GM18505 (cell line): ENCODE data around the gene ATP6V1B1.

ENCODE experiments used
- ATAC-seq: cut with Tn5 transposase; IDR thresholded peaks from one replicate; pipeline ENCODE4 v1.9.1; 2021; ENCODE audit not compliant: unreplicated experiment
- POLR2A ChIP-seq: IDR thresholded peaks from 4 replicates; pipeline ENCODE4 v1.6.1; 2011; ENCODE audit warnings: borderline replicate concordance; ENCODE audit not compliant: insufficient read depth, insufficient read length; ENCODE audit errors: extremely low read depth

ATP6V1B1 gene

DNA sequence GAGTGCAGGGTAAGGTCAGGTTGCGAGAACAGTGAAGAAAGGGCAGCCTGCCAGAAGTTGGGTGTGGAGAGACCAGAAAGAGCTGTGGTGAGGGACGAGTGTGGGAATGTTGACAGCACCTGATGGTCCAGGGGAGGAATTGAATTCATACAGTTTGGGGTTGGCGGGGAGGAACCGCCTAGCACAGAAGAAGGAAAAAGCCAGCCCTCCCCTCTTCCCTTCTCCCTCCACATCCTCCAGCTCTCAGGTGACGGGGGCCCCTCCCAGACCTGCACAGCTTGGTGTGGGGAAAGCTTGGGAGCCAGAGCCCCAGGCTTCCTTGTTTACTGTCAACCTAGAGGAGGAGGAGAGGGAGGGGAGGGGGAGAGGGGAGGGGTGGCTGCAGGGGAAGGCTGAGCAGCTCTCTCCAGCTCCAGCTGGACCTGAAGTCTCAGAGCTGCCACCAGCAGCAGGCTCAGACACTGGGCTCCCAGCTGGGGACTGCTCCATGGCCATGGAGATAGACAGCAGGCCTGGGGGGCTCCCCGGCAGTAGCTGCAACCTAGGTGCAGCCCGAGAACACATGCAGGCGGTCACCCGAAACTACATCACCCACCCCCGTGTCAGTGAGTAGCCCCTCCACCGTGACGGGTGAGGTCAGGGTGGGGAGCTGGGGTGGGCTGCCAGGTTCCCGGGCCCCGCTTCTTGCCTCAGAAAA, at the start of gene ATP6V1B1:
Gene ATP6V1B1, plus strand, starts transcription at position 433 of the 697 bp plus-strand sequence. Its CDS starts 55 bp downstream, at position 488.
- no peak for ATAC-seq
- no peak for TF ChIP-seq POLR2A

DNA sequence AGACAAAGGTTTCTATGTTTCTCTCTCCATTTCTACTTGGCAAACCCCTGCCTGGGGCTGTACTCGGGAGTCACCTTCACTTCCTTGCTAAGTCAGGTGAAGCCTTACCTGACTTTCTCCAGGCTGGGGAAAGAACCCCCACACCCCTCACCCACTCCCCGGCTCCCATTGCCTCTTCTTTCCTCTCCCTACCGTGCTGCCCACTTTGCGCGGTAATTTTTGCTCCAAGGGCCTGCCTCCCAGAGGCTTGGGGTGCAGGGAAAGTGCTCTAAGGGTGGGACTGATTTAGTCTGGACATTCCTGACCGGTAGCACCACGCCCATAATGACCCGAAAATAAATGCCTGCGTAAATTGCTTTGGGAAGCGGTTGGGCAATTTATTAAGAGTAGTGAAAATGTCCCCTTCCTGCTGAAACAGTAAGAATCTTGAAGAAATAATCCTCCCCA, 49.1 kb upstream of the ATP6V1B1 start:
- ATAC-seq = no peak
- no peak for TF ChIP-seq POLR2A

DNA sequence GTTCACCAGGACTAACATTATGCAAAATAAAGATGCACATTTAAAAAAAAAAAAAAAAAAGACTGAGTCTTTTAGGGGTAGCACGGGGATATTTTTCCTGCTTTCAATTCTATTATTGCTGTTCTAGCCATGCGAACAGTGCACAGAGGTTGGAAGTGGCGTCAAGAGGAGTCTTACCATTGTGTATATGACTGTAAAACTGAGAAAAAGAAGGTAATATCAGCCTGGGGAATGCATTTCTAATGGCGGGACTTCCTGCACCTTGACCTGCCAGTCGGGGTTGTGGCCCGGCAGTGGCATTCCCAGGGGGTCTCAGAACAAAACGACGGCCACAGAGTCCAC, 48.5 kb upstream of the ATP6V1B1 start:
- ATAC-seq = no peak
- TF ChIP-seq POLR2A = no peak

DNA sequence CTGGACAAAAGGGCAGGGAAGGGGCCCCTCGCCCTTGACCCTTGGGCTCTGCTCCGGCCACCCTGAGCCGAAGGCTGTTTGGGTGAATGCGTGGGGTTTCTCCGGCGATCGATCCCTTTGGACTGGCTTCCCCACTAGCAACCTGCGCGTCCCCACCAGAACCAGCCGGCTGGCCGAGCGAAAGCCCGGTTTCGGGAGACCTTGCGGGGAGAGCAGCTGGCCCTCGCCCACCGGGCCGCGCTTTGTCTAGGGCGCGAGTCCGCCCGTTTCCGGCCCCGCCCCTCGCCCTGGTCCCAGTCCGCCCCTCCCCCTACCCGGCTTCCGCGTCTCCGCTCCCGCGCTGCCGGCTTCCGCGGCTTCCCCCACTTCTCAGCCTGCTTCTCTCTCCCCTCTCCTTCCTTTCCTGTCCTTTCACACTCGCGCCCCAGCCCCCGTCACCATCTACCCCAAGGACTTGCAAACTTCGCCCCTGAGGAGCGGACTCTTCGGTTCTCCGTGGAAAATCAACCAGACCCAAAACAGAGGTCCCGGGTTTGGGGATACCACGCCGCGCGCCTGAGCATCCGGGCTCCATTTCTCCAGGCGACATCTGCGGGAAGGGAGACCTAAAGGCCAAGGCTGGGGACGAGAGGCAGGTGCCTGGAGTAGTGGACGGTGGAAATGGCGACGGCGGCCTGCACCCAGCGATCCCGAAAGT, 48.0 kb upstream of the ATP6V1B1 start:
- no peak for TF ChIP-seq POLR2A
- ATAC-seq = no peak

DNA sequence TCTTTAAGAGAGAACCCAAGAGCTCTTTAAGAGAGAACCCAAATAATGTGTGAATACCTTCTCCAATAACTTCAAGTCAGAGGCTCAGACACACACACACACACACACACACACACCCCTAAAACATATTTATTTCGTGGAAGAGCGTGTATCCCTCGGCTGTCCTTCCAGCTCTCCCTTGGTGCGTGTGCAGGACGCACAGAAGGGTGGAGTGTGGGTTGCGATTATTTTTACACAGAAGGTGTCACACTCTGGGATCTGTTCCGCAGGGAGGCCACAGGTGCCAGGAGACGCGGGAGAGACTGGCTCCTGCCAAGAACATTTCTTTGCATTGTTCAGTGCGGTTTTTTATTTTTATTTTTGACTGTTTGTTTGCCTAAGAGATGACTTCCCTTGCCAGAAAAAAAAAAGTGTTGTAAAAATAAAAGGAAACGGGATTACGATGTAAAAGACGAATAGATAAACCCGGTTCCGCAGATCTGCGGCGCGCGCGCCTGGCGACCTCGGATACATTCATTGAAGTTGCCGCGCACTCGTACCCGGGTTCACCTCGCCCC, 47.3 kb upstream of the ATP6V1B1 start:
- TF ChIP-seq POLR2A = no peak
- ATAC-seq = no peak

DNA sequence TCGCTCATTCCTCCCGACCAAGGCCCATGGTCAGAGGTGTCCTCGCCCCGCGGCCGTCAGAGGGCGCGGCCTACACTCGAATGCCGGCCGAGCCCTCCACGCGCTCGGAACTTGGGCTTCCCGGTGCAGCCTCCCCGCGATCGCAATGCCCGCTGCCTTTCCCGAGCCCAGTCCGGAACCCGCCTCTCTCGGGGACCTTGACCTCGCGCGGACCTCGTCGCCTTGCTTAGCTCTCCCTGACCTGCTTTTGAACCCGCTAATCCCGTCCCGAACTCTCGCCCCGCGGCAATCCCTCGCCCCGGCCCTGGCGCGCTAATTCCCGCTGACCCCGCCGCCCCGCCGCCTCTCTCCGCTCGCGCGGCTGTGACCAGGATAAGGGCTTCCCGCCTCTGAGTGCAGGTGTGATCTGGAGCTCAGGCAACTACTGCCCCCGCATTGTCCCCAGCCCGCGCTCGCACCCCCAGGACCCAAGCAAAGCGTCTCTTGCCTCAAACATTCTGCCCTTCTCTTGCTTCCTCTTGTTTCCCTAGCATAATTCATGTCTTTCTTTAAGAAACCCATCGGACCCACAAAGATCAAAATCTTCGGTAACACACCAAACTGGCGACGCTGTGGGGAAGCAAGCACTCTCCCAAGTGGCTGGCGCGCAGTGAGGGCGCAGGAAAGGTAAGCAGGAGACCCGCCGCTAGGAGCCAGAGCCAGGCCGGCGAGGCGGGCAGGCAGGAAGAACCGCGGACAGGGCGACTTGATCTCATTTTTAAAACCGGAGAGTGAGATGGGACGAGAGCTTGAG, 46.6 kb upstream of the ATP6V1B1 start:
- ATAC-seq = no peak
- TF ChIP-seq POLR2A = no peak

DNA sequence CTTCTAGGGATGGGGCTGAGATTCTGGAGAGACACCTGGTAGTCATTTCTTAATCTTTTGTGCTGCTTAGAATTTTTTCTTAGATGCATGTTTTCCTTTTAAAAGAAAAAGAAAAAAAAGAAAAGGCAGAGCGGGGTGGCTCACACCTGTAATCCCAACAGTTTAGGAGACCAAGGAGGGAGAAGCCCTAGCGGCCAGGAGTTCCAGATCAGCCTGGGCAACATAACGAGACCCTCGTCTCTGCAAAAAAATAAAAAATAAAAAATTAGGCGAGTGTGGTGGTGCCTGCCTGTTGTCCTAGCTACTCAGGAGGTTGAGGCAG, 46.0 kb upstream of the ATP6V1B1 start:
- no peak for ATAC-seq
- TF ChIP-seq POLR2A = no peak

DNA sequence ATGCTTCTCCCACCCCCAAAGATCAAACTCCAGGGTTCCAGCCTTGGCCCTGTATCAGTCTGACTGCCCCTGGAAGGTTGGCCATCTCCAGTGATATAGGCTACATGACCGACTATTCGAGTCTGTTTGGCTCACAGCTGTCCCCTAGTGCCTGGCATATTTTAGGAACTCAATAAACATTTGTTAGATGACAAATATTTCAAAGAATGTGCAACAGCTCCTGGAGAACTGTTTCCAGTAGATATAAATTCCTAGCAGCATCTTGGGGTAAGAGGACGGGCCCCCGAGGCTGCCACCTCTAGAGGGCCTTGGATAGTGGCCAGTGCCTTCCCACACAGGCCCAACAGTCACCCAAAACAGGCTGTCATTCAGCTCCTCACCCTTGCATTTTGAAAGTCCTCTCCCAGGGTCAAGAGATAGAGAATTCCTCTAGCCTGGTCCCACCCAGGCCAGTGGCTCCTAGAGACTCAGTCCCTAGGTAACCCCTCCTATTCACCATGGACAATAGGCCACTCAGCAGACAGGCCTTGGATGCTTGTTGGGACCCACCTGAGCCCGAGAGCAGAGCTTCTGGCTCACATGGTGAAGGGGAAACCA, 45.1 kb upstream of the ATP6V1B1 start:
- no peak for ATAC-seq
- TF ChIP-seq POLR2A = no peak

DNA sequence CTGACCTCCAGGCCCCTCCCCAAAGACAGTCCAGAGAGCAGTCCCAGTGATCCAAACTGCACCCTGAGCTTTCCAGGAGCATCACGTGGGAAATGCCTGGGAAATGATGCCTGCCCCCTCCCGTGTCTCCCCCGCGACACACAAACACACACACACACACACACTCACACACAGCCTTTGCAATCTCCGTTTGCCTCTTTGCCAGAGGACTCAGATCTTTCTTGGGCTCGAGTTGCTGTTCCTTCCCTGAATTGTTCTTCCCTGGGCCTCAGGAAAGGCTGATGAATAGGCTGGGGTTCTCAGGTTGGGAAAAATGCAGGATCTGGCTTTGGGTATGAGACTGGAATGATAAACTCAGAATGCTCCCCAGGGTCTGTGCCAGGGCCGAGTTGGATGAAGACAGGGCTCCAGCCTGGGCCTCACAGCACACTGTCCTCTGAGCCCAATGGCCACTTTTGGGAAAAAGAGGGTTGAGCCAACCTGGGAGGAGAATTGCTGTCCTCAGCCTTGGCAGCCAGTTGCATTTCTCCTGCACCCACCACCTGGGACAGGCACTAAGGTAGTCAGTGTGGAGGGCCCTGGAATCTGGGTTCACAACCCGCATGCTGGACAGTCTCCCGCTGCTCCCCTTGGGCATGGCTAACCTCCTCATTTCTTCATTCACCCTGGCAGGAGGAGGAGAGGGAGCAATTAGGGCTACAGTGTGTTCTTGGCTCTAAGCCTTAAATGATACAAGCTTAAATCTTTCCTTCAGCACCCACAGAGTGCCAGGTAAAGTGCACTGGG, 43.9 kb upstream of the ATP6V1B1 start:
- no peak for ATAC-seq
- TF ChIP-seq POLR2A = no peak

DNA sequence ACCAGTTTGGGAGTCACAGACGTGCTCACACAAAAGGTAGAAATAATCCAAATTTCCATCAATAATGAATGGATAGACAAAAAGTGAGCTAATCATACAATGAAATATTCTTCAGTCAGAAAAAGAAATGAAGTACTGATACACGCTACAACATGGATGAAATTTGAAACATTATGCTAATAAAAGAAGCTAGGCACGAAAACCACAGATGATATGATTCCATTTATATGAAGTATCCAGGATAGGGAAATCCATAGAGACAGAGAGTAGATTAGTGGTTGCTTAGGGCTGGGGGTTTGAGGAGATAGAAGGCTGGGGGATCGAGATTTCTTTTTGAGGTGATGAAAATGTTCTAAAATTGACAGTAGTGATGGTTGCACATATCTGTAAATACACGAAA, 43.0 kb upstream of the ATP6V1B1 start:
- no peak for TF ChIP-seq POLR2A
- no peak for ATAC-seq

DNA sequence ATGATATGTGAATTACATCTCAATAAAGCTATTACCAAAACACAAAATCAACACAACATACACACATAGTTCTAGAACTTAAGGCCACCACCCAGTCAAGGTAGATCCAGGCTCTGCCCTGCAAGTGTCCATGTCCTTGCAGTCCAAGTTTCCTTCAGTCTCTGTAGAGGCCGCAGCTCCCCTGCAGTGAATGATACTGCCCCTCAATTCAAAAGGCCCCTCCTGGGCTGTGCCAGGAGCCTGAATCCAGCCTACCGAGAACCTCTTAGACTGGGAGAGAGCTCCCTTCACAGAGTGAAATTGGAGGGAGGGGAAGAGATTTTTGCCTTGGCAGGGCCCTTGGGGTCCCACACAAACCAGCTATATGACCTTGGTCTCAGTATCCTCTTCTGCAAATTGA, 42.5 kb upstream of the ATP6V1B1 start:
- no peak for ATAC-seq
- no peak for TF ChIP-seq POLR2A

DNA sequence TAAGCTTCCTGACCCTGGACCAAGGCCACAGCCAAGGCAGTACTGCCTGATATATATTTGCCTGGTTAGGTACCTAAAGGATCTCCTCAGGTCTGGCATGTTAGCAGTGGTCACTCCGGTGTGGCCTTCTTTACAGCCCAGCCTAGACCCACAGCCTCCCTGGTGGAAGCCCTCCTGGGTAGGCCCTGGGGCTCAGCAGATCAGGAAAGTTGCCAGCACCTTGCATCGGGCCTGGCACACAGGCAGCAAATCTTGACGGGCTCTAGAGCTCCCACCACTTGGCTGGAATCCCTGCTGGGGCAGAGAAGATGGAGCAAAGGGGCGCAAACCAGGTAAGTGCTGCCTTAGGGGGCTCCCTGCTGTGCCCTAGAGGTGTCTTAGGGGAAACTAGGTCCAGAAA, 40.9 kb upstream of the ATP6V1B1 start:
- no peak for TF ChIP-seq POLR2A
- ATAC-seq = no peak

DNA sequence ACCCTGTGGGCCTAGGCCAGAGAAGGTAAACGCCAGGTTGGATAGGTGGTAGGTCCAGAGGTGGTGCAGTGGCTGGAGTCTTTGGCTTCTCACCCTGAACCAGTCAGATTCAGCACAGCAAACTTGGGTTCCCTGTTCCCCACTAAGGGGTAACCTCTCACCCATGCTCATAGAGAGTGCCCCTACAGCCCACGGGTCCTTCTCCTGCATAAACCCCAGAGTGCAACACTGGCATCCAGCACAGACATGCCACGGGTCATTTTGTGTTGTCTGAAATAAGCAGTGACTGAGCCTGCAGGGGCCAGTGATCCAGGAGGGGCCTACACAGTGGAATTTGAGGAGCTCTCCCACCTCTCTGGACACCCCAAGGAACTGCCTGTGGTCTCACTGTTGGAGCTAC, 40.5 kb upstream of the ATP6V1B1 start:
- TF ChIP-seq POLR2A = no peak

DNA sequence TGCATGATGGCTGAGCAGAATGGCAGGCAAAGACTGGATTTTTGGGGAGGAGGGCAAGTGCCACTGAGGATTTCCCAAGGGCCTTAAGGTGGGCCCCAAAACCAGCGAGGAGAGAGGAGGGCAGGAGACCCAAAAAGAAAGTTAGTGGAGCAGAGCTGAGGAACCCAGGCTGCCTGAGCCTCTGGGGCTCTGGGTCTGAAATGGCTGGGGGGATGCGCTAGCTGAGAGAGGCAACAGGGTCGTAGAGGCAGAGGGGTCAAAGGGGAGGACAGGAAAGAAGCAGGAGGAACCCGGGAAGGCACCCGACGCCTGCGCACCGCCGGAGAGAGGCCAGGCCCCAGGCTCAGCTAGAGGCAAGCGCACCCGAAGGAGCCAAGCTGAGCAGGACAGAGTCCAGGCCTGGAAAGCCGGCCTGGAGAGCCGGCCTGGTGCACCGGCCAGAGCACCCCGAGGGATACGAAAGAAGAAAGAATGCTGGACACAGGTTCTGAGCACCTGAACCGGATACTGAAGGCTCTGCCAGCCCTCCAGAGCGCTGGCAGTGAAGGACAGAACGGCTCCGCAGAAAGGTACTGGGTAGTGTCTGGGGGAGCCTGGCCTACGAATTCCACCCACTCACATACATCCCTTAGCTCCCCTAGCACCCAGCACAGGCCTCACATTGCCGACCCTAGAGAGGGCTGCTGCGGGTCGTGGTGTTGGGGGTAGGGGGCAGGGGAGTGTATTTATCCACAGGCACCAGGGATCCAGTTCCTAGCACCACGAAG, 39.5 kb upstream of the ATP6V1B1 start:
- no peak for TF ChIP-seq POLR2A
- ATAC-seq = no peak

More for the DNA sequence above, 40.5 kb upstream of the ATP6V1B1 start:
- no peak for ATAC-seq
